ENCODE measurements around the gene GRAMD2B. TPM values are rescaled to one million over a fixed set of nuclear protein-coding genes. Genes with fewer than 3 reads are reported as not detected.

The GRAMD2B gene
- total RNA-seq, 1 donor: 23.5 TPM

- DNase-seq (ENCODE audit: low read depth): no peak
- no peak overlapping the region for H3K4me3 ChIP-seq (ENCODE audit: low read depth, low read length)
- no peak for TF ChIP-seq CTCF (IDR thresholded peaks at IDR 0.05; ENCODE audit: insufficient read depth, low read length)
Measured at GRCh38 chr5:126471247-126471646, 48.0 kb downstream of the GRAMD2B start.

- DNase-seq (ENCODE audit: low read depth): peak; percentile 74
- no peak overlapping the region for H3K4me3 ChIP-seq (ENCODE audit: low read depth, low read length)
- no peak for TF ChIP-seq CTCF (IDR thresholded peaks at IDR 0.05; ENCODE audit: insufficient read depth, low read length)
Measured at GRCh38 chr5:126471875-126472537, 48.8 kb downstream of the GRAMD2B start.

DNA sequence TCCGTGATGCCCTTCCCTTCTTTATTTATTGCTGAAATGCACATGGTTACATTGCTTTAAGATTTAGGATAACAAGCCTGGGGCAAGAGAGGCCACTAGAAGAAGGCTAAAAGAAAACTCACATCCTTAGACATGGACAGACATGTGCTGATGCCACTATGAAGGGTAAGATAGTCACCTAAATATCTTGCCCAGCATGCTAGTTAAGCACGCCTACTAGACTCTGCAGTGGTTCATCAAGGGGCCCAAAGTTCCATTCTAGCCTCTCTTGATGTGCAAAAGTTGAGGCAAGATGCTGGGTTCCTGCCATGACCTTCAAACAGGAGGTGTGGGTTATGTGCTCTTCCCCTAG, 49.3 kb downstream of the GRAMD2B start:
- no peak overlapping the region for H3K4me3 ChIP-seq (ENCODE audit: low read depth, low read length)
- DNase-seq (ENCODE audit: low read depth): no peak
- TF ChIP-seq CTCF (IDR thresholded peaks at IDR 0.05; ENCODE audit: insufficient read depth, low read length): no peak

DNA sequence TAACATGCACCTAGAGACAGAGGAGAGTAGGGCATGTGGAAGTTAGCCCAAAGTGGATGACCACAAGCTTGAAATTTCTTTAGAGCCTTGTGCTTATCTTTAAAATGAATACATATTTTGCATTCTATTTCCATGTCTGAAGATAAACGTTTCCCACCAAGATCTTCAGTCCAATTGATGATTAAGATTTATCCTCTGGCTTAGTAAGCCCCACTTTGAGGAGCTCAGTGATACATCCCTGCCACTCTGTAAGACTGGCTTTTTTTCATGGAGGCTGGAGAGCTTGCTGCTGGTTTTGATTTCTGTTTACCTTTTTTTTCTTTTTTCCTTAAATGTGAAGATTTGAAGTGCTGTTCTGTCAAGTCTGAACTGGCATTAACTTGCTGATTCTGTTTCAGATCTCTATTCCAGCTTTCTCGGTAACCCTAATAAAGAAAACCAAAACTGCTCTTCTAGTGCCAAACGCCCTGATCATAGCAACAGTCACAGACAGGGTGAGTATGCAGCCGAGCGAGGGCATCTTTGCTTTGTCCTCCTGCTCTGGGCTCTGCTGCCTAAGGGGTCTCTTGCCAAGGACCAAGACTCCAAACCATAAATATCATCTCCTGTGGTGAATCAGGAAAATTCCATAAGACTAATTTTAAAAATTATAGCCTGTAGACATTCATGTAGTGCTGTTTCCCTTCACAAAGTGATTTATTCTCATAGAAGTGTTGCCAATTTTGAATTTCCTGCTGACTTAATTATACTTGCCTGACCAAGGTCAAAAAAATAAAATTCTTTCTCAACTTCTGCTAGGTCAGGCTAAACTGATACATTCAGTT, 54.3 kb downstream of the GRAMD2B start:
- no peak for TF ChIP-seq CTCF (IDR thresholded peaks at IDR 0.05; ENCODE audit: insufficient read depth, low read length)
- DNase-seq (ENCODE audit: low read depth): peak; percentile 69
- no peak overlapping the region for H3K4me3 ChIP-seq (ENCODE audit: low read depth, low read length)

DNA sequence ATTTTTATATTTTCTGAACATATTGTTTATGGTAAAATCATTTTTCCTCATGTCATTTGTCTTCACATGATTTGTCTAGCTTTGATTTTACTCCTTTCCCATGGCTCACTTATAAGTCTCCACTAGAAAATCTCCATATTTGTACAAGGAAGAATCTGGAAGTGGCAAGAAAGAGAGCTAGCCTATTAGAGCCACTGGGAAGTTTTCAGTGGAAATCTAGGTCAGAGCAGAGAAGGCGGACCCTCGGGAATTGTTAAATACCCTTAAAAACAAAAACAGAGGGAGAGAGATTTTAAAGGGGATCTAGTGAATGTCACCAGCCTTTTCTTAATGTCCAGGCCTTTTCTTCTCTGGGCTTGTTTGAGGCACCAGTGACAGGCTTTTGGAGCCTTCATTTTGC, 56.6 kb downstream of the GRAMD2B start:
- no peak for TF ChIP-seq CTCF (IDR thresholded peaks at IDR 0.05; ENCODE audit: insufficient read depth, low read length)
- no peak for DNase-seq (ENCODE audit: low read depth)
- H3K4me3 ChIP-seq (ENCODE audit: low read depth, low read length): no peak overlapping the region

GRCh38 chr5:126480824-126481223, 57.6 kb downstream of the GRAMD2B start:
- no peak overlapping the region for H3K4me3 ChIP-seq (ENCODE audit: low read depth, low read length)
- no peak for DNase-seq (ENCODE audit: low read depth)
- no peak for TF ChIP-seq CTCF (IDR thresholded peaks at IDR 0.05; ENCODE audit: insufficient read depth, low read length)

Measured in fibroblast of the aortic adventitia (primary cell).